Measurements from ENCODE around the gene C1orf210. TPM values are rescaled to one million over a fixed set of nuclear protein-coding genes. Genes with fewer than 3 reads are reported as not detected.

C1orf210 gene
- total and polyA plus RNA-seq, 2 of the 13 experiments (the other 11 are each of a cell fraction or from before 2014, with no cell fraction given): 0.49 to 5.1 TPM

GRCh38 chr1:43243299-43243698 is 42.1 kb downstream of the C1orf210 start:
- ATAC-seq (no peak), FAIRE-seq (no peak), DNase-seq (ENCODE audit: low spot score) (no peak)
- intact Hi-C loops (cut with micrococcal nuclease; ENCODE audit: unreplicated experiment) (no loop called here), in situ Hi-C loops (cut with HindIII; ENCODE audit: extremely low pct_ligation_motif_present, low pct_unique_long_range_greater_than_20kb) (no loop called here)
- Histone ChIP-seq H2AFZ (ENCODE audit: low read length) (no peak overlapping the region), H3K27me3 (ENCODE audit: control insufficient read depth in 1 of 2, insufficient read depth in 2 of 2, low read length in 2 of 2) (peaks cover 1 to 4% of the 10 kb centered on the region in 2 experiments; a peak in 3 of 5 replicates), H3K9me3 (ENCODE audit: low read length) (peaks cover 23% of the 10 kb centered on the region), H4K20me1 (ENCODE audit: insufficient read depth, low read length) (no peaks in the 10 kb centered on the region), H3K27ac (ENCODE audit: extremely low read length, insufficient read depth, low read length) (no peak overlapping the region), H3K4me3 (replicated peaks in 1 of 3; ENCODE audit: insufficient read depth in 1 of 3, low read depth in 2 of 3, low read length in 3 of 3) (no peak overlapping the region), H3K9ac (ENCODE audit: insufficient read depth, low read depth, low read length) (no peak overlapping the region), H3K79me2 (ENCODE audit: insufficient read depth, low read length) (no peaks in the 10 kb centered on the region), H3K36me3 (replicated peaks in 1 of 2; ENCODE audit: control insufficient read depth in 1 of 2, insufficient read depth in 2 of 2, low read length in 2 of 2) (no peaks in the 10 kb centered on the region), H3K4me1 (ENCODE audit: insufficient read depth, low read length) (peaks cover 17% of the 10 kb centered on the region; the same call in 1 of the 2 replicates), H3K4me2 (ENCODE audit: low read depth, low read length) (no peak overlapping the region)
- CTCF ChIA-PET (ENCODE audit: low intra/inter-chr PET ratio, low total read pairs): no interaction called here
- TF ChIP-seq ZNF224 (CRISPR knock-in tag; IDR thresholded peaks at IDR 0.05) (no peak), TRIM22 (IDR thresholded peaks at IDR 0.05) (no peak), THAP11 (CRISPR knock-in tag; IDR thresholded peaks at IDR 0.05) (no peak), GFI1 (CRISPR knock-in tag; IDR thresholded peaks at IDR 0.05; ENCODE audit: borderline replicate concordance) (no peak), TGIF2 (CRISPR knock-in tag; IDR thresholded peaks at IDR 0.05) (no peak), ZNF629 (CRISPR knock-in tag; conservative IDR thresholded peaks at IDR 0.05) (no peak), THAP8 (CRISPR knock-in tag; IDR thresholded peaks at IDR 0.05; ENCODE audit: borderline replicate concordance) (no peak), SMAD1 (CRISPR knock-in tag; IDR thresholded peaks at IDR 0.05; ENCODE audit: borderline replicate concordance, low read depth) (no peak), ZNF709 (CRISPR knock-in tag; IDR thresholded peaks at IDR 0.05) (no peak), ZBTB25 (CRISPR knock-in tag; IDR thresholded peaks at IDR 0.05) (no peak), HNRNPLL (IDR thresholded peaks at IDR 0.05; ENCODE audit: low read depth, low read length, poor library complexity, severe bottlenecking) (no peak), ZNF274 (CRISPR knock-in tag; IDR thresholded peaks at IDR 0.05) (no peak)
- 29% methylated on average over 5 of the region's 6 CpGs for WGBS (ENCODE audit: low lambda C conversion rate)
- BruUV-seq (replicated peaks): no TSS peak
- POLR2A ChIA-PET: no interaction called here
